Measurements from ENCODE around the gene THAP8. TPM values are rescaled to one million over a fixed set of nuclear protein-coding genes. Genes with fewer than 3 reads are reported as not detected.

THAP8 gene
- total and polyA plus RNA-seq, 2 of the 13 experiments (the other 11 are each of a cell fraction or from before 2014, with no cell fraction given), result 1.7 to 3.7 TPM

GRCh38 chr19:36054119-36054732, at the start of gene THAP8 (continued):
- TF ChIP-seq HNRNPUL1 (IDR thresholded peaks at IDR 0.05; ENCODE audit: low read depth, low read length) (0 out of 2 replicates have a peak, but pooled peaks have one; percentile 65), ZNF556 (CRISPR knock-in tag; IDR thresholded peaks at IDR 0.05; ENCODE audit: borderline replicate concordance) (no peak; the same call in 1 of the 2 replicates), ZNF441 (CRISPR knock-in tag; IDR thresholded peaks at IDR 0.05; ENCODE audit: borderline replicate concordance) (peak; percentile 79; the same call in 1 of the 2 replicates), ZFP36L1 (CRISPR knock-in tag; IDR thresholded peaks at IDR 0.05) (peak; percentile 21; the same call in 1 of the 2 replicates), PCBP2 (optimal IDR thresholded peaks at IDR 0.05; ENCODE audit: low read depth, low read length, poor library complexity, severe bottlenecking) (no peak), ATF2 (CRISPR knock-in tag; IDR thresholded peaks at IDR 0.05) (peak; percentile 67; the same call in 1 of the 2 replicates), ZSCAN21 (CRISPR knock-in tag; IDR thresholded peaks at IDR 0.05; ENCODE audit: borderline replicate concordance) (peak; percentile 63; the same call in 1 of the 2 replicates), RNF219 (CRISPR knock-in tag; IDR thresholded peaks at IDR 0.05) (no peak), ZBTB37 (CRISPR knock-in tag; IDR thresholded peaks at IDR 0.05) (no peak), KDM1A (CRISPR knock-in tag; IDR thresholded peaks at IDR 0.05) (no peak), TMF1 (CRISPR knock-in tag; IDR thresholded peaks at IDR 0.05; ENCODE audit: low read depth) (no peak), PTBP1 (IDR thresholded peaks at IDR 0.05; ENCODE audit: low read depth, low read length, poor library complexity, severe bottlenecking) (no peak), ARID5B (CRISPR knock-in tag; IDR thresholded peaks at IDR 0.05) (peak; percentile 77), ATF6 (CRISPR knock-in tag; conservative IDR thresholded peaks at IDR 0.05) (no peak)
